Tibial artery (tissue), 4 donors: ENCODE results near the gene PDE4B.

Source experiments
- DNase-seq, 2 donors: peaks; one replicate each; pipeline ENCODE4 v3.0.0-alpha.2; 2019
- H3K27ac ChIP-seq, 2 donors: fragments of 200-600 bp; sonication (generic) in 1 of 2; 1 replicate in 1 of 2; 2 replicates in 1 of 2; pipeline ENCODE4 v1.5.1; 2018 to 2019; ENCODE audit warnings: mild to moderate bottlenecking in 1 of 2
- H3K27me3 ChIP-seq, 2 donors: fragments of 200-600 bp; sonication (generic) in 1 of 2; one replicate each; pipeline versions ENCODE4 v1.5.1 to v1.6.0; 2016 to 2019
- H3K36me3 ChIP-seq, 3 donors: fragments of 200-600 bp; sonication (generic) in 2 of 3; one replicate each; pipeline ENCODE4 v1.5.1; 2016 to 2019; ENCODE audit warnings: mild to moderate bottlenecking in 2 of 3
- H3K4me1 ChIP-seq, 4 donors: fragments of 200-600 bp; sonication (generic) in 2 of 4; 1 replicate in 3 of 4; 2 replicates in 1 of 4; pipeline ENCODE4 v1.5.1; 2016 to 2019
- H3K4me3 ChIP-seq, 2 donors: fragments of 200-600 bp; sonication (generic) in 1 of 2; 1 replicate in 1 of 2; 2 replicates in 1 of 2; pipeline ENCODE4 v1.5.1; 2018 to 2019; ENCODE audit warnings: mild to moderate bottlenecking in 2 of 2
- H3K9me3 ChIP-seq, 3 donors: fragments of 200-600 bp; sonication (generic) in 1 of 3; one replicate each; pipeline ENCODE4 v1.5.1; 2016 to 2019
- intact Hi-C: fragments of 100-400 bp; cut with DNase I; formaldehyde crosslinking; loops from one replicate; pipeline ENCODE4 v1.15.0; 2023; ENCODE audit warnings: low total_unique reads
- TF ChIP-seq, protein P1 (sequence below), 2 experiments: fragments of 200-600 bp in 1 of 2; fragments of 450-650 bp in 1 of 2; IDR thresholded peaks; one replicate each; pipeline ENCODE4 v1.5.1; 2017 to 2019; ENCODE audit warnings: antibody characterized with exemption in 2 of 2, mild to moderate bottlenecking in 1 of 2, moderate library complexity in 1 of 2

Gene PDE4B

DNA sequence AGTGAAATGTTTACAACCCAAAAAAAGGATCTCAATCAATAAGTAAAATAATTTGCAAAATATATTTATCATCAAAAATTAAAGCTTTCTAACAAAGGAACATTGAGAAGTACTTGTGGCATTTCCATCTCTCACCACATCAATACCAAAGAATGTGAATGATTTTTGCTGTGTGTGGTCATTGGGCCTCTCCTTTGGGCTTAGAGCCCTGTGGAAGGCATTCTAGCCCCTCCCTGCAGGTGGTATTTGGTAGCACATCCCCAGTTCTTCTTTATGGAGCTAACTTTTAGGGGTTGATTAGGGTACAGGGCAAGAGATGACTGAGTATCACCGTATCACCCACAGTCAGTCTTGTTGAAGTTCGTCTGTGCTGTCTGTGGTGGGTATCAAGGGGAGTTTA is 447.1 kb downstream of the PDE4B start:
- Histone ChIP-seq H3K27me3 (peaks cover 0 to 10% of the 10 kb centered on the region in 2 donors), H3K27ac (no peak overlapping the region), H3K9me3 (no peaks in the 10 kb centered on the region), H3K4me3 (no peak overlapping the region), H3K4me1 (no peaks in the 10 kb centered on the region), H3K36me3 (no peaks in the 10 kb centered on the region)
- DNase-seq = no peak
- TF ChIP-seq, protein P1, sequence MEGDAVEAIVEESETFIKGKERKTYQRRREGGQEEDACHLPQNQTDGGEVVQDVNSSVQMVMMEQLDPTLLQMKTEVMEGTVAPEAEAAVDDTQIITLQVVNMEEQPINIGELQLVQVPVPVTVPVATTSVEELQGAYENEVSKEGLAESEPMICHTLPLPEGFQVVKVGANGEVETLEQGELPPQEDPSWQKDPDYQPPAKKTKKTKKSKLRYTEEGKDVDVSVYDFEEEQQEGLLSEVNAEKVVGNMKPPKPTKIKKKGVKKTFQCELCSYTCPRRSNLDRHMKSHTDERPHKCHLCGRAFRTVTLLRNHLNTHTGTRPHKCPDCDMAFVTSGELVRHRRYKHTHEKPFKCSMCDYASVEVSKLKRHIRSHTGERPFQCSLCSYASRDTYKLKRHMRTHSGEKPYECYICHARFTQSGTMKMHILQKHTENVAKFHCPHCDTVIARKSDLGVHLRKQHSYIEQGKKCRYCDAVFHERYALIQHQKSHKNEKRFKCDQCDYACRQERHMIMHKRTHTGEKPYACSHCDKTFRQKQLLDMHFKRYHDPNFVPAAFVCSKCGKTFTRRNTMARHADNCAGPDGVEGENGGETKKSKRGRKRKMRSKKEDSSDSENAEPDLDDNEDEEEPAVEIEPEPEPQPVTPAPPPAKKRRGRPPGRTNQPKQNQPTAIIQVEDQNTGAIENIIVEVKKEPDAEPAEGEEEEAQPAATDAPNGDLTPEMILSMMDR (IDR thresholded peaks at IDR 0.05) = no peak
- intact Hi-C loops = loop anchor here (5.0 kb wide), 1 partner anchor 283 kb away; no protein-coding TSS in a partner anchor

DNA sequence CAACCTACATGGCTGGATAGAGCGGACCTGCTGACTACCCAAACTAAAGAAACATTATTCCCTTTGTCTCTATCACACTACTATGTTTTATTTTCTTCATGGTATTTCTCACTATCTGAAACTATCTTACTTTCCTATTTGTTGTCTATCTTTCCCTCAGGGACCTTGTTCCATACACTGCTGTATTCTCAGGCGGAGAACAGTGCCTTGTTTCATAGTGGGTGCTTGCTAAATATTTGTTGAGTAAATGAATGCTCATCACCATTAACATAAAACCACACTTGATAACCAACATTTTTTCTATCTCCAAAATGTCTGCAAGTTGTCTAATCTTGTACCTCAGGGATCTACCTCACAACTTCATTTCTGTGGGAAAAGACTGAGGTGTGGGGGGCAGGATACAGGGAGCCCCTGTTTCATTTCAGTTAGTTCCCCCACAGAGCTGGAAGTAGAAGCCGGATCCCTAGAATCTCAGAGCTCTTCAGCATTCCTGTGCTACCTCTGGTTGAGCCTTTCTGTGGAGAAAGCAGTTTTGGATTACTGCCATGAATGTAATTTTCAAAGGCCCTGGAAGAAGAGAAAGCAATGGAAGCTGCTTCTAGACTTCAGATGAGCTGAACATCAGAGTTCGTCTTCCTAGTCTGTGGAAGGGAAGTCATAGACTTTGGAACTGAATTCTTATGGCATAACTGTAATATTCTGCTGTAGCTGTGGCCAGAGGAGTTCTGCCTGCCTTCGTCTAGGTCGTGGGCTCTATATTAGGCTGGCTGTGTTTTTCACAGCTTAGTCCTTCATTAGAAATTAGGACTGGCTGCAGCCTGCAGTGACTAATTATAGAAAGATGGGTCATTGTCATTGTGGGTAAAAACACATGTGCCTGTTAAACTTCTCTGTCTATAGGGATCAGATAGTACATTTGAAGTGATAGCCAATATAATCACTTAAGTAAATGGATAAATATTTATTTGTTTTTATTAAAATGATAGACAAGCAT is 448.1 kb downstream of the PDE4B start:
- no peak for DNase-seq
- intact Hi-C loops = loop anchor here (5.0 kb wide), 1 partner anchor 283 kb away; no protein-coding TSS in a partner anchor
- TF ChIP-seq, protein P1 (IDR thresholded peaks at IDR 0.05) = no peak
- Histone ChIP-seq H3K9me3 (no peaks in the 10 kb centered on the region), H3K27me3 (peaks cover 0 to 10% of the 10 kb centered on the region in 2 donors), H3K36me3 (no peaks in the 10 kb centered on the region), H3K4me1 (no peaks in the 10 kb centered on the region), H3K27ac (no peak overlapping the region), H3K4me3 (no peak overlapping the region)

DNA sequence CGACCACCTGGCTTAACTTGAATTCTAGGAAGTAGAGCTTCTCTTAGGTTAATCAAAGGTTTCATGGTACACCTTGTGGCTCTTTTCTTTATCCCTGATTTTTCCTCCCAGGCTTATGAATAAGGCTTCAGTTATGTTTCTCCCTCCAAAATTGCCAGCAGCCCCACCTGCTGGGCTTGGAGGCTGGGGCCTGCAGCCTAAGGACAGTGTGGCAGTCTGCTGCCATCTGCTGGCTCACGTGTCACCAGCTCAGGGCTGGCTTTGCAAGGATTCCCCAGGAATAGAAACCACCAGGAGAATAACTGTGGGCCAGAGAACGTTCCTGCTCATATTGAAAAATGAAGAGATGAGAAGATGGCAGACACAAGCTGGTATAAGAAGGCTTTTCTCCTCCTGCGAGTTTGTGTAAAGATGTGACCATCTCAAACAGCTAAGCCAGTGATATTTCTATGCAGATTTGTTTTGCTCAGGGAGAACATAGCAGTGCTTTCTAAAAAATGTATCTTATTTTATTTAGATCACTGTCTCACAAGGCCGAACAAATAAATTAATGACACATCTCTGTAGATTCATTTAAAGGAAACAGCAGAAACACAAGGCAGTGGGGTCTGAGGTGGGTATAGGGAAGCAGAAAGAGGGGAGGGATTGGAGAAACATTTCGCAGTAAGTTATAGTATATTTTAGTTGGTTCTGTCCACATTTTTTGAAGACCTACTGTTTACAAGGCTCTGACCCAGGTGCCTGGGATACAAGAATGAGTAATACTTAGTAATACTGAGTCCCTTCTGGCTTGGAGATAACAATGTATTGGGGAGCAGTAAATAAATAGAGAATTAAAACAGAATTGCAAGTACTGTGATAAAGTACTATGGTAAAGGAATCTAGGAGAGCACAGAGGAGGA is 450.2 kb downstream of the PDE4B start:
- no peaks in the 10 kb centered on the region for H3K9me3 ChIP-seq
- TF ChIP-seq, protein P1 (IDR thresholded peaks at IDR 0.05) = peak; percentile 96
- H3K27ac ChIP-seq = no peak overlapping the region
- peak; percentile 84 to 88 for DNase-seq
- intact Hi-C loops = loop anchor here (5.0 kb wide), 1 partner anchor 286 kb away; no protein-coding TSS in a partner anchor
- H3K27me3 ChIP-seq = peaks cover 0 to 6% of the 10 kb centered on the region in 2 donors
- peaks cover 0 to 4% (median 4%) of the 10 kb centered on the region in 4 donors for H3K4me1 ChIP-seq
- H3K36me3 ChIP-seq = no peaks in the 10 kb centered on the region
- H3K4me3 ChIP-seq = no peak overlapping the region

DNA sequence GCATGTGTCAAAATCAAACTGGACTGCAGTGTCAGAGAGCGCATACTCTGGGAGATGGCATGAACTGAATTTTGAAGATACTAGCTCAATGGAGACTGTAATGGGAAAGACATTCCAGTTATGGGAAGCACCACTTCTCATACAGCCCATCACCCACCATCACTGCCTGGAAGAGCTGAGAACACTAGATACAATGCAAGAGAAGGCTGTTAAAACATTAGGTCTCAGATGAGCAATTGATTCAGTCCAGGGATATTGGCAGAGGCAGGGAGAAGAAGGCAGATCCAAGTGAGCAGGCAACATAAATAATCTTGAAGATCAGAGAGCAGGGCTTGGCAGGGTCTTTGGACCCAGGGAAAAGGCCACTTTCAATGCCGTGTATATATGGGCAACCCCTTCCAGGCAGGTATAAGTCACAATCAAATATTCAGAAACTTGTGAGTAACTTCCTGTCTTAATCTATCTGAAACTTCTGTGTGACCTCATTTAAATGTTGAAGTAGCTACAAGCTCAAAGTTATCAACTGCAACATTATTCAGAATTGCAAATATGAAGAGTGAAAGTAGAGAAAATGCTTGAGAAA is 450.9 kb downstream of the PDE4B start:
- no peak for DNase-seq
- H3K4me3 ChIP-seq = no peak overlapping the region
- TF ChIP-seq, protein P1 (IDR thresholded peaks at IDR 0.05) = no peak
- no peaks in the 10 kb centered on the region for H3K9me3 ChIP-seq
- H3K27me3 ChIP-seq = peaks cover 0 to under 1% of the 10 kb centered on the region in 2 donors
- H3K27ac ChIP-seq = no peak overlapping the region
- intact Hi-C loops = loop anchor here (5.0 kb wide), 1 partner anchor 286 kb away; no protein-coding TSS in a partner anchor
- peaks cover 0 to 11% (median 8%) of the 10 kb centered on the region in 4 donors for H3K4me1 ChIP-seq
- no peaks in the 10 kb centered on the region for H3K36me3 ChIP-seq

DNA sequence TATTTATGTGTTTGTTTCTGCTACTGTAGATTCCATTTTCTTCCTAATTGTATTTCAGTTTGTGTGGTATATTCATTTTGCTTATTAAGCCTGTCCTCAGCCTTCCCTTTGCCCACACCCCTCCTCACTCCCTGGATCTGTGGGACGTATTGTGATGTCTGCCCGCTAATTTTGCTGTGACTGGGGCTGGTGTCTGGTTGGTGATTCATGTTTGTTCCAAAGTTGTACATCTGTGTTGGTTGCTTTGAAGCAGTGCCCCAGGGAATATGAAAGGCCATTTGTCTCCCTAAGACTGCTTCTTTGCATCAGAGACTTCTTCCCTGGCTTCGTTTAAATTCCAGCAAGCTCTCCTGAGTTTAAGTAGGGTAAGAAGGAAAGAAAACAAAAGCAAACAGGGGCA is 451.7 kb downstream of the PDE4B start:
- TF ChIP-seq, protein P1 (IDR thresholded peaks at IDR 0.05) = no peak

More for the DNA sequence above, 451.7 kb downstream of the PDE4B start:
- no peaks in the 10 kb centered on the region for H3K36me3 ChIP-seq
- DNase-seq = no peak
- no peak overlapping the region for H3K27ac ChIP-seq
- H3K4me3 ChIP-seq = no peak overlapping the region
- peaks cover 0 to 19% (median 9%) of the 10 kb centered on the region in 4 donors for H3K4me1 ChIP-seq
- H3K27me3 ChIP-seq = no peaks in the 10 kb centered on the region
- intact Hi-C loops = loop anchor here (5.0 kb wide), 1 partner anchor 287 kb away; no protein-coding TSS in a partner anchor
- no peaks in the 10 kb centered on the region for H3K9me3 ChIP-seq
